K562 (cell line): ENCODE data around the gene IPP. TPM values are rescaled to one million over a fixed set of nuclear protein-coding genes. Genes with fewer than 3 reads are reported as not detected.

Source experiments
- ARNT ChIP-seq, 2 experiments: fragments of 450-650 bp; IDR thresholded peaks; 2 replicates each; pipeline ENCODE4 v1.6.1; 2016; ENCODE audit warnings: mild to moderate bottlenecking in 1 of 2
- CBFA2T2 ChIP-seq: fragments of 450-650 bp; conservative IDR thresholded peaks from 2 replicates; pipeline ENCODE4 v1.6.1; 2017; ENCODE audit warnings: mild to moderate bottlenecking
- FOXA3 ChIP-seq, 2 experiments: fragments of 450-650 bp in 1 of 2; sonication (generic) in 1 of 2; formaldehyde crosslinking; IDR thresholded peaks in 1 of 2; conservative IDR thresholded peaks in 1 of 2; 2 replicates each; pipeline versions ENCODE4 v1.4.0 to v1.8.0; 2020 to 2022; ENCODE audit warnings: mild to moderate bottlenecking in 2 of 2, missing genetic modification reagents in 1 of 2
- WHSC1 ChIP-seq: IDR thresholded peaks from one replicate; pipeline ENCODE4 v1.6.1; 2012; ENCODE audit warnings: low read length, control low read depth, inconsistent platforms
- ZC3H8 ChIP-seq: fragments of 450-650 bp; IDR thresholded peaks from 2 replicates; pipeline ENCODE4 v1.6.1; 2017
- ZNF24 ChIP-seq: fragments of 450-650 bp; IDR thresholded peaks from 2 replicates; pipeline ENCODE4 v1.6.1; 2016
- polyA plus RNA-seq, 8 experiments: library from polyadenylated mRNA; depleted of rRNA in 4 of 8; stranded (reverse) in 5 of 8; unstranded in 3 of 8; fragments of >200 nt; fragmentation: Nextera tagmentation in 2 of 8; fragmentation: Illumina TruSeq in 1 of 8; extraction: Ambion mirVana in 2 of 8; extraction: Trizol in 1 of 8; gene quantifications; 2 replicates each; pipeline versions ENCODE4 v1.2.1 to v1.2.3, GENCODE V29; 2011 to 2014; ENCODE audit warnings: inconsistent platforms in 1 of 8, missing spikeins in 1 of 8
- total RNA-seq, 7 experiments: library from RNA; depleted of rRNA in 6 of 7; stranded (reverse); fragments of >200 nt in 6 of 7; fragmentation: Illumina TruSeq in 2 of 7; extraction: Trizol in 2 of 7; gene quantifications; 2 replicates each; pipeline versions ENCODE4 v1.2.1 to v1.2.3, GENCODE V29; 2011 to 2021; ENCODE audit warnings: low replicate concordance in 1 of 7
- TF ChIP-seq, protein P1 (sequence below): fragments of 450-650 bp; IDR thresholded peaks from 2 replicates; pipeline ENCODE4 v1.6.1; 2016; ENCODE audit warnings: mild to moderate bottlenecking, moderate library complexity
- TF ChIP-seq, protein P2 (sequence below): sonication (generic); IDR thresholded peaks from 2 replicates; pipeline ENCODE4 v1.6.1; 2016
- TF ChIP-seq, protein P3 (sequence below), 2 experiments: fragments of 450-650 bp in 1 of 2; IDR thresholded peaks; 2 replicates each; pipeline ENCODE4 v1.6.1; 2011 to 2017; ENCODE audit warnings: low read depth in 2 of 2, antibody characterized with exemption in 1 of 2, borderline replicate concordance in 1 of 2, low read length in 1 of 2, mild to moderate bottlenecking in 1 of 2, mixed read lengths in 1 of 2; ENCODE audit not compliant: control insufficient read depth in 1 of 2

The IPP gene
- total and polyA plus RNA-seq, 9 of the 15 experiments (the other 6 are each of a cell fraction or from before 2014, with no cell fraction given) = 6.9 to 15.1 (median 9.7) TPM

DNA sequence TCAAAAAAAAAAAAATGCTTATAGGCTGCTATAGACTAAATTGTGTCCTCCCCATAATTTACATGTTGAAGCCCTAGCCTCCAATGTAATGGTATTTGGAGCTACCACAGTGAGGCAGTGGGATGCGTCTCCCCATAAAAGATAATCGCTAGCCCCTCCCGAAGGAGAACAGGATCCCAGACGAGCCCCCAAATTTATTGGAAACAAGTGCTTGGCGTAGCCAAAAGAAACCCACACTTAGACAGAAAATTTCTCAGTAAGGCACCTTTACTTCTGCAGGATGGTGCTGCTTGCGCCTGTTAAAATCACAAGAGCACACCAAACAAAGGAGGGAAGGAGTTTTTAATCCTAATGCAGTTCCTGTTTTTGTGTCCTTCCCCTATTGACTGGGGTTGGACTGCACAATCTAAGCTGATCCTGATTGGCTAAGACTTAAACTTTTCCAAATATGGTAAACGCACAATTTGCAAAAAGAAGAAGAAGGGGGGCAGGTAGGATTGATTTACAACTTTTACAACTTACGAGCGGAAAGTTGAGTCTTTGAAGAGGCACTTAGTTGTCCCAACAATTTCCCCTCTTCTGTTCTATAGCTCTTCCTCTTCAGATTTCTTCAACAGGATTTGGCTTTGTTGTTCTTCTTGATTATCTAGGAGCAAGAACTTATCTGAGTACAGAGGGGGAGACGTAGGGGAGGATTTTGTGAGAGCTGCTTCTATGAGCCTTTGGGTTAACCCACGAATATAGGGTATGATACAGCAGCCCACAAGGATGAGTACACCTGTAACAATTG is 3.0 kb upstream of the IPP start (continued):
- TF ChIP-seq, protein P1, sequence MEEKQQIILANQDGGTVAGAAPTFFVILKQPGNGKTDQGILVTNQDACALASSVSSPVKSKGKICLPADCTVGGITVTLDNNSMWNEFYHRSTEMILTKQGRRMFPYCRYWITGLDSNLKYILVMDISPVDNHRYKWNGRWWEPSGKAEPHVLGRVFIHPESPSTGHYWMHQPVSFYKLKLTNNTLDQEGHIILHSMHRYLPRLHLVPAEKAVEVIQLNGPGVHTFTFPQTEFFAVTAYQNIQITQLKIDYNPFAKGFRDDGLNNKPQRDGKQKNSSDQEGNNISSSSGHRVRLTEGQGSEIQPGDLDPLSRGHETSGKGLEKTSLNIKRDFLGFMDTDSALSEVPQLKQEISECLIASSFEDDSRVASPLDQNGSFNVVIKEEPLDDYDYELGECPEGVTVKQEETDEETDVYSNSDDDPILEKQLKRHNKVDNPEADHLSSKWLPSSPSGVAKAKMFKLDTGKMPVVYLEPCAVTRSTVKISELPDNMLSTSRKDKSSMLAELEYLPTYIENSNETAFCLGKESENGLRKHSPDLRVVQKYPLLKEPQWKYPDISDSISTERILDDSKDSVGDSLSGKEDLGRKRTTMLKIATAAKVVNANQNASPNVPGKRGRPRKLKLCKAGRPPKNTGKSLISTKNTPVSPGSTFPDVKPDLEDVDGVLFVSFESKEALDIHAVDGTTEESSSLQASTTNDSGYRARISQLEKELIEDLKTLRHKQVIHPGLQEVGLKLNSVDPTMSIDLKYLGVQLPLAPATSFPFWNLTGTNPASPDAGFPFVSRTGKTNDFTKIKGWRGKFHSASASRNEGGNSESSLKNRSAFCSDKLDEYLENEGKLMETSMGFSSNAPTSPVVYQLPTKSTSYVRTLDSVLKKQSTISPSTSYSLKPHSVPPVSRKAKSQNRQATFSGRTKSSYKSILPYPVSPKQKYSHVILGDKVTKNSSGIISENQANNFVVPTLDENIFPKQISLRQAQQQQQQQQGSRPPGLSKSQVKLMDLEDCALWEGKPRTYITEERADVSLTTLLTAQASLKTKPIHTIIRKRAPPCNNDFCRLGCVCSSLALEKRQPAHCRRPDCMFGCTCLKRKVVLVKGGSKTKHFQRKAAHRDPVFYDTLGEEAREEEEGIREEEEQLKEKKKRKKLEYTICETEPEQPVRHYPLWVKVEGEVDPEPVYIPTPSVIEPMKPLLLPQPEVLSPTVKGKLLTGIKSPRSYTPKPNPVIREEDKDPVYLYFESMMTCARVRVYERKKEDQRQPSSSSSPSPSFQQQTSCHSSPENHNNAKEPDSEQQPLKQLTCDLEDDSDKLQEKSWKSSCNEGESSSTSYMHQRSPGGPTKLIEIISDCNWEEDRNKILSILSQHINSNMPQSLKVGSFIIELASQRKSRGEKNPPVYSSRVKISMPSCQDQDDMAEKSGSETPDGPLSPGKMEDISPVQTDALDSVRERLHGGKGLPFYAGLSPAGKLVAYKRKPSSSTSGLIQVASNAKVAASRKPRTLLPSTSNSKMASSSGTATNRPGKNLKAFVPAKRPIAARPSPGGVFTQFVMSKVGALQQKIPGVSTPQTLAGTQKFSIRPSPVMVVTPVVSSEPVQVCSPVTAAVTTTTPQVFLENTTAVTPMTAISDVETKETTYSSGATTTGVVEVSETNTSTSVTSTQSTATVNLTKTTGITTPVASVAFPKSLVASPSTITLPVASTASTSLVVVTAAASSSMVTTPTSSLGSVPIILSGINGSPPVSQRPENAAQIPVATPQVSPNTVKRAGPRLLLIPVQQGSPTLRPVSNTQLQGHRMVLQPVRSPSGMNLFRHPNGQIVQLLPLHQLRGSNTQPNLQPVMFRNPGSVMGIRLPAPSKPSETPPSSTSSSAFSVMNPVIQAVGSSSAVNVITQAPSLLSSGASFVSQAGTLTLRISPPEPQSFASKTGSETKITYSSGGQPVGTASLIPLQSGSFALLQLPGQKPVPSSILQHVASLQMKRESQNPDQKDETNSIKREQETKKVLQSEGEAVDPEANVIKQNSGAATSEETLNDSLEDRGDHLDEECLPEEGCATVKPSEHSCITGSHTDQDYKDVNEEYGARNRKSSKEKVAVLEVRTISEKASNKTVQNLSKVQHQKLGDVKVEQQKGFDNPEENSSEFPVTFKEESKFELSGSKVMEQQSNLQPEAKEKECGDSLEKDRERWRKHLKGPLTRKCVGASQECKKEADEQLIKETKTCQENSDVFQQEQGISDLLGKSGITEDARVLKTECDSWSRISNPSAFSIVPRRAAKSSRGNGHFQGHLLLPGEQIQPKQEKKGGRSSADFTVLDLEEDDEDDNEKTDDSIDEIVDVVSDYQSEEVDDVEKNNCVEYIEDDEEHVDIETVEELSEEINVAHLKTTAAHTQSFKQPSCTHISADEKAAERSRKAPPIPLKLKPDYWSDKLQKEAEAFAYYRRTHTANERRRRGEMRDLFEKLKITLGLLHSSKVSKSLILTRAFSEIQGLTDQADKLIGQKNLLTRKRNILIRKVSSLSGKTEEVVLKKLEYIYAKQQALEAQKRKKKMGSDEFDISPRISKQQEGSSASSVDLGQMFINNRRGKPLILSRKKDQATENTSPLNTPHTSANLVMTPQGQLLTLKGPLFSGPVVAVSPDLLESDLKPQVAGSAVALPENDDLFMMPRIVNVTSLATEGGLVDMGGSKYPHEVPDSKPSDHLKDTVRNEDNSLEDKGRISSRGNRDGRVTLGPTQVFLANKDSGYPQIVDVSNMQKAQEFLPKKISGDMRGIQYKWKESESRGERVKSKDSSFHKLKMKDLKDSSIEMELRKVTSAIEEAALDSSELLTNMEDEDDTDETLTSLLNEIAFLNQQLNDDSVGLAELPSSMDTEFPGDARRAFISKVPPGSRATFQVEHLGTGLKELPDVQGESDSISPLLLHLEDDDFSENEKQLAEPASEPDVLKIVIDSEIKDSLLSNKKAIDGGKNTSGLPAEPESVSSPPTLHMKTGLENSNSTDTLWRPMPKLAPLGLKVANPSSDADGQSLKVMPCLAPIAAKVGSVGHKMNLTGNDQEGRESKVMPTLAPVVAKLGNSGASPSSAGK = peak; percentile 33; the same call in 1 of the 2 replicates
- TF ChIP-seq ZC3H8 (no peak), CBFA2T2 (no peak), FOXA3 (CRISPR knock-in tag; conservative IDR thresholded peaks at IDR 0.05 in 1 of 2, IDR thresholded peaks at IDR 0.05 in 1 of 2) (peak in 1 of 2 experiments; percentile 52; a peak in 2 of 4 replicates), WHSC1 (no peak), ZNF24 (no peak), ARNT (IDR thresholded peaks at IDR 0.05) (0 out of 4 replicates have a peak, but pooled peaks of 1 of the 2 experiments have one; percentile 32)
- TF ChIP-seq, protein P2, sequence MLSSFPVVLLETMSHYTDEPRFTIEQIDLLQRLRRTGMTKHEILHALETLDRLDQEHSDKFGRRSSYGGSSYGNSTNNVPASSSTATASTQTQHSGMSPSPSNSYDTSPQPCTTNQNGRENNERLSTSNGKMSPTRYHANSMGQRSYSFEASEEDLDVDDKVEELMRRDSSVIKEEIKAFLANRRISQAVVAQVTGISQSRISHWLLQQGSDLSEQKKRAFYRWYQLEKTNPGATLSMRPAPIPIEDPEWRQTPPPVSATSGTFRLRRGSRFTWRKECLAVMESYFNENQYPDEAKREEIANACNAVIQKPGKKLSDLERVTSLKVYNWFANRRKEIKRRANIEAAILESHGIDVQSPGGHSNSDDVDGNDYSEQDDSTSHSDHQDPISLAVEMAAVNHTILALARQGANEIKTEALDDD = no peak; the same call in 1 of the 2 replicates
- TF ChIP-seq, protein P3, sequence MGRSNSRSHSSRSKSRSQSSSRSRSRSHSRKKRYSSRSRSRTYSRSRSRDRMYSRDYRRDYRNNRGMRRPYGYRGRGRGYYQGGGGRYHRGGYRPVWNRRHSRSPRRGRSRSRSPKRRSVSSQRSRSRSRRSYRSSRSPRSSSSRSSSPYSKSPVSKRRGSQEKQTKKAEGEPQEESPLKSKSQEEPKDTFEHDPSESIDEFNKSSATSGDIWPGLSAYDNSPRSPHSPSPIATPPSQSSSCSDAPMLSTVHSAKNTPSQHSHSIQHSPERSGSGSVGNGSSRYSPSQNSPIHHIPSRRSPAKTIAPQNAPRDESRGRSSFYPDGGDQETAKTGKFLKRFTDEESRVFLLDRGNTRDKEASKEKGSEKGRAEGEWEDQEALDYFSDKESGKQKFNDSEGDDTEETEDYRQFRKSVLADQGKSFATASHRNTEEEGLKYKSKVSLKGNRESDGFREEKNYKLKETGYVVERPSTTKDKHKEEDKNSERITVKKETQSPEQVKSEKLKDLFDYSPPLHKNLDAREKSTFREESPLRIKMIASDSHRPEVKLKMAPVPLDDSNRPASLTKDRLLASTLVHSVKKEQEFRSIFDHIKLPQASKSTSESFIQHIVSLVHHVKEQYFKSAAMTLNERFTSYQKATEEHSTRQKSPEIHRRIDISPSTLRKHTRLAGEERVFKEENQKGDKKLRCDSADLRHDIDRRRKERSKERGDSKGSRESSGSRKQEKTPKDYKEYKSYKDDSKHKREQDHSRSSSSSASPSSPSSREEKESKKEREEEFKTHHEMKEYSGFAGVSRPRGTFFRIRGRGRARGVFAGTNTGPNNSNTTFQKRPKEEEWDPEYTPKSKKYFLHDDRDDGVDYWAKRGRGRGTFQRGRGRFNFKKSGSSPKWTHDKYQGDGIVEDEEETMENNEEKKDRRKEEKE (IDR thresholded peaks at IDR 0.05; ENCODE audit: borderline replicate concordance in 1 of 2, control insufficient read depth in 1 of 2, low read depth in 2 of 2, low read length in 1 of 2) = no peak
